KMS-11 (cell line): Measurements from ENCODE around the gene GALR1.
"Not testable (repeated sequence)": the region's sequence is repeated elsewhere in the genome, so short reads cannot be mapped to it uniquely, and the experiment has no call there.

Experiments used
- H2AFZ ChIP-seq: fragments of 200-600 bp; sonication (generic); 2 replicates; pipeline ENCODE4 v1.6.1; 2016; ENCODE audit warnings: antibody characterized with exemption, mixed run types, low read depth
- H3K27ac ChIP-seq: fragments of 200-600 bp; sonication (generic); 2 replicates; pipeline ENCODE4 v1.6.1; 2016; ENCODE audit warnings: mild to moderate bottlenecking, mixed run types
- H3K27me3 ChIP-seq: fragments of 200-600 bp; sonication (generic); 2 replicates; pipeline ENCODE4 v1.6.1; 2017; ENCODE audit warnings: mild to moderate bottlenecking, low read depth, mixed run types, moderate library complexity; ENCODE audit not compliant: insufficient read depth
- H3K36me3 ChIP-seq: fragments of 200-600 bp; sonication (generic); 2 replicates; pipeline ENCODE4 v1.6.1; 2017; ENCODE audit warnings: mild to moderate bottlenecking, mixed run types; ENCODE audit not compliant: insufficient read depth
- H3K4me1 ChIP-seq: fragments of 200-600 bp; sonication (generic); 2 replicates; pipeline ENCODE4 v1.6.1; 2016; ENCODE audit warnings: mild to moderate bottlenecking, low read depth, mixed run types; ENCODE audit not compliant: poor library complexity, severe bottlenecking
- H3K4me2 ChIP-seq: fragments of 200-600 bp; sonication (generic); 2 replicates; pipeline ENCODE4 v1.7.0; 2016; ENCODE audit warnings: mild to moderate bottlenecking, mixed run types
- H3K4me3 ChIP-seq: fragments of 200-600 bp; sonication (generic); IDR thresholded peaks from 2 replicates; pipeline ENCODE4 v1.6.1; 2017; ENCODE audit warnings: low read depth, low read length, mixed read lengths; ENCODE audit not compliant: insufficient read depth
- H3K79me2 ChIP-seq: fragments of 200-600 bp; sonication (generic); 2 replicates; pipeline ENCODE4 v1.6.1; 2016; ENCODE audit warnings: low read depth, mixed run types; ENCODE audit not compliant: insufficient read depth
- H3K9ac ChIP-seq: fragments of 200-600 bp; sonication (generic); 2 replicates; pipeline ENCODE4 v1.6.1; 2016; ENCODE audit warnings: mild to moderate bottlenecking, mixed run types
- H4K20me1 ChIP-seq: fragments of 200-600 bp; sonication (generic); 2 replicates; pipeline ENCODE4 v1.6.1; 2016; ENCODE audit warnings: mild to moderate bottlenecking, mixed run types; ENCODE audit not compliant: insufficient read depth
- CTCF ChIP-seq: fragments of 200-600 bp; sonication (generic); conservative IDR thresholded peaks from 2 replicates; pipeline ENCODE4 v1.6.1; 2017; ENCODE audit warnings: low read depth, mild to moderate bottlenecking, antibody characterized with exemption, low read length, moderate library complexity, mixed read lengths

Gene GALR1

GRCh38 chr18:77271576-77272481, 22.2 kb downstream of the GALR1 start:
- Histone ChIP-seq H3K79me2 (no peaks in the 10 kb centered on the region), H2AFZ (no peak overlapping the region), H3K4me2 (no peak overlapping the region), H3K36me3 (no peaks in the 10 kb centered on the region), H4K20me1 (no peaks in the 10 kb centered on the region), H3K4me3 (no peak overlapping the region), H3K27me3 (no peaks in the 10 kb centered on the region), H3K27ac (no peak overlapping the region), H3K4me1 (no peaks in the 10 kb centered on the region), H3K9ac (no peak overlapping the region)
- TF ChIP-seq CTCF, result no peak

- H3K4me3 ChIP-seq, H3K36me3 ChIP-seq, H2AFZ ChIP-seq, H3K79me2 ChIP-seq, H3K27ac ChIP-seq, H3K4me2 ChIP-seq, H3K9ac ChIP-seq, H4K20me1 ChIP-seq, H3K27me3 ChIP-seq, H3K4me1 ChIP-seq: not testable (repeated sequence)
Measured at GRCh38 chr18:77290841-77291240, 41.2 kb downstream of the GALR1 start.

GRCh38 chr18:77298172-77298571, 48.5 kb downstream of the GALR1 start:
- H3K27ac ChIP-seq, result no peak overlapping the region
- no peak overlapping the region for H3K9ac ChIP-seq
- no peak overlapping the region for H2AFZ ChIP-seq
- H3K4me3 ChIP-seq, result no peak overlapping the region
- H3K4me1 ChIP-seq, result no peaks in the 10 kb centered on the region
- no peaks in the 10 kb centered on the region for H3K79me2 ChIP-seq
- no peak overlapping the region for H3K4me2 ChIP-seq
- no peak for TF ChIP-seq CTCF
- no peaks in the 10 kb centered on the region for H3K27me3 ChIP-seq
- H3K36me3 ChIP-seq, result no peaks in the 10 kb centered on the region
- H4K20me1 ChIP-seq, result no peaks in the 10 kb centered on the region

- Histone ChIP-seq H4K20me1 (no peaks in the 10 kb centered on the region), H3K27ac (no peak overlapping the region), H3K4me2 (no peak overlapping the region), H3K9ac (no peak overlapping the region), H3K79me2 (no peaks in the 10 kb centered on the region), H2AFZ (no peak overlapping the region), H3K36me3 (no peaks in the 10 kb centered on the region), H3K27me3 (no peaks in the 10 kb centered on the region), H3K4me3 (no peak overlapping the region), H3K4me1 (no peaks in the 10 kb centered on the region)
- no peak for TF ChIP-seq CTCF
Measured at GRCh38 chr18:77299706-77300105, 50.1 kb downstream of the GALR1 start.

GRCh38 chr18:77300579-77300978, 50.9 kb downstream of the GALR1 start:
- H3K27me3 ChIP-seq, result no peaks in the 10 kb centered on the region
- no peak for TF ChIP-seq CTCF
- no peak overlapping the region for H3K27ac ChIP-seq
- no peak overlapping the region for H3K4me3 ChIP-seq
- no peaks in the 10 kb centered on the region for H3K79me2 ChIP-seq
- no peaks in the 10 kb centered on the region for H3K4me1 ChIP-seq
- no peak overlapping the region for H2AFZ ChIP-seq
- H3K9ac ChIP-seq, result no peak overlapping the region
- no peaks in the 10 kb centered on the region for H4K20me1 ChIP-seq
- no peaks in the 10 kb centered on the region for H3K36me3 ChIP-seq
- H3K4me2 ChIP-seq, result no peak overlapping the region
